Spinal cord (tissue), 10 donors: Measurements from ENCODE around the gene WWOX. TPM values are rescaled to one million over a fixed set of nuclear protein-coding genes. Genes with fewer than 3 reads are reported as not detected.

Experiments
- DNase-seq, 6 donors: peaks; one replicate each; pipeline versions ENCODE4 v3.0.0 to v3.0.0-alpha.2; 2013 to 2015; ENCODE audit warnings: low spot score in 6 of 6, low read depth in 4 of 6
- H3K27ac ChIP-seq: one replicate; pipeline ENCODE4 v1.5.1; 2013; ENCODE audit warnings: low read depth, low read length, control low read depth
- H3K27me3 ChIP-seq: one replicate; pipeline ENCODE4 v1.6.1; 2013; ENCODE audit warnings: low read length; ENCODE audit not compliant: control insufficient read depth, insufficient read depth
- H3K36me3 ChIP-seq: one replicate; pipeline ENCODE4 v1.6.1; 2013; ENCODE audit warnings: low read length; ENCODE audit not compliant: control insufficient read depth, insufficient read depth
- H3K4me1 ChIP-seq: one replicate; pipeline ENCODE4 v1.6.1; 2013; ENCODE audit warnings: low read length; ENCODE audit not compliant: control insufficient read depth, insufficient read depth
- H3K4me3 ChIP-seq: one replicate; pipeline ENCODE4 v1.5.1; 2013; ENCODE audit warnings: low read depth, low read length, control low read depth
- H3K9me3 ChIP-seq: one replicate; pipeline ENCODE4 v1.6.1; 2013; ENCODE audit warnings: low read length; ENCODE audit not compliant: control insufficient read depth, insufficient read depth
- WGBS: methylation state at CpG from one replicate; pipeline ENCODE4 v1.1.5; 2013; ENCODE audit warnings: missing lambda C conversion rate; ENCODE audit not compliant: insufficient coverage; 5-methylcytosine and 5-hydroxymethylcytosine counted together
- polyA plus RNA-seq, 2 donors: library from polyadenylated mRNA; unstranded; fragments of 120-200 nt; gene quantifications; one replicate each; pipeline ENCODE4 v1.2.1, GENCODE V29; 2013; ENCODE audit not compliant: insufficient read length in 2 of 2
- total RNA-seq, 2 donors: library from RNA; depleted of rRNA in 1 of 2; stranded (reverse); fragments of 120-200 nt in 1 of 2; fragments of >200 nt in 1 of 2; gene quantifications; one replicate each; pipeline versions ENCODE4 v1.2.3 to v1.2.4, GENCODE V29; 2013 to 2014
- donor health status: healthy.

WWOX gene
- total and polyA plus RNA-seq, 4 donors, result 27.5 to 51.5 (median 32.5) TPM

- no peaks in the 10 kb centered on the region for H3K9me3 ChIP-seq
- peak in 1 of 6 donors; percentile 58 for DNase-seq
- no peaks in the 10 kb centered on the region for H3K27me3 ChIP-seq
- no peak overlapping the region for H3K27ac ChIP-seq
- H3K36me3 ChIP-seq, result no peaks in the 10 kb centered on the region
- H3K4me1 ChIP-seq, result peaks cover 9% of the 10 kb centered on the region
- WGBS, result 67% methylated on average over 6 of the region's 13 CpGs
- H3K4me3 ChIP-seq, result no peak overlapping the region
Measured at GRCh38 chr16:79159261-79160049, 1060.0 kb downstream of the WWOX start.

DNA sequence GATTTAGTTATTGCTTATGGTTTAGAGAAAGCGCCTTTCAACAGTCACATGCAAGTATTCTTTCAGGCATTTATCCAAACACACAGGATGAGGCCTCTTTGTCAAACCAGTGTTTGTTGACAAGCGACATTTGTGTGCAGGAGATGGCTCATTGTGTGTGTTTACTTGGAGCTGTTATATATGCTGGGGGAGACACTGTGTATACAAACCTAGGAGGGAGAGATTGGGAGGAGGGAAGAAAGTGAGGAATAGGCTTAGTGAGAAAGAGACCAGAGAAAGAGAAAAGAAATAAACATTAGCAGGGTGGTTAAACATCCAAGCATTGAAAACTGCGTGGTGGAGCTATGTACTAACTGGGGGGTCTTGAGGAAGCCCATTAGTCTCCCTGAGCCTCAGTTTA is 1063.5 kb downstream of the WWOX start:
- Histone ChIP-seq H3K9me3 (peaks cover 2% of the 10 kb centered on the region), H3K36me3 (no peaks in the 10 kb centered on the region), H3K4me1 (peaks cover 9% of the 10 kb centered on the region), H3K4me3 (no peak overlapping the region), H3K27me3 (no peaks in the 10 kb centered on the region), H3K27ac (no peak overlapping the region)
- DNase-seq, result no peak
- 63% methylated on average over 2 of the region's 3 CpGs for WGBS

DNA sequence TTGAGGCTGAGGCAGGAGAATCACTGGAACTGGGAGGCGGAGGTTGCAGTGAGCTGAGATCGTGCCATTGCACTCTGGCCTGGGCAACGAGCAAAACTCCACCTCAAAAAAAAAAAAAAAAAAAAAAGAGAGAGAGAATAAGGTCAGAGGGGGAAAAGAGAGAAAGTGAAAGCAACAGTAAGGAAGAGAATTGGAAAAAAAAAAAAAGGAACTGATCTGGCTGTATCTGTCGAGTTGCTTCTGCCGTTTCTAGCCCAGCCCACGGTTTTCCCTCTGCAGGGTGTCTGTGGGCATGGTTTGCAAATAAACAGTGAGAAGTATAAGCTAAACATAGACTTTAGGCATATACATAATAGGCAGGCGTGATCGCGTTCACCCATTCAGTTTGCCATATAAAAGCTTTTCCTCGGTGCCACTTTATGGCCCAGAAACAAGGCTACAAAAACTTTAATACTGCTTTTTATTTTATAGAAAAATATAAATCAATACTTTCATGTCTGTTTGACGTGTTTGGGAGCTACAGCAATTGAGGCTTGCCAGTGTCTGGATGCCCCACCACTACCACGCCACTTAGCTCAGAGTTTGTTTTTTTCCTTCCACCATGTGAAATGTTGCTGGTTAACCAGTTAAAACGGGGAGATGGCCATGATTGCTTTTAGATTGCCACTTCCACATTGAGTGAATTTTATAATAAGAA is 1064.4 kb downstream of the WWOX start:
- Histone ChIP-seq H3K4me3 (no peak overlapping the region), H3K27ac (no peak overlapping the region), H3K9me3 (peaks cover 3% of the 10 kb centered on the region)

DNA sequence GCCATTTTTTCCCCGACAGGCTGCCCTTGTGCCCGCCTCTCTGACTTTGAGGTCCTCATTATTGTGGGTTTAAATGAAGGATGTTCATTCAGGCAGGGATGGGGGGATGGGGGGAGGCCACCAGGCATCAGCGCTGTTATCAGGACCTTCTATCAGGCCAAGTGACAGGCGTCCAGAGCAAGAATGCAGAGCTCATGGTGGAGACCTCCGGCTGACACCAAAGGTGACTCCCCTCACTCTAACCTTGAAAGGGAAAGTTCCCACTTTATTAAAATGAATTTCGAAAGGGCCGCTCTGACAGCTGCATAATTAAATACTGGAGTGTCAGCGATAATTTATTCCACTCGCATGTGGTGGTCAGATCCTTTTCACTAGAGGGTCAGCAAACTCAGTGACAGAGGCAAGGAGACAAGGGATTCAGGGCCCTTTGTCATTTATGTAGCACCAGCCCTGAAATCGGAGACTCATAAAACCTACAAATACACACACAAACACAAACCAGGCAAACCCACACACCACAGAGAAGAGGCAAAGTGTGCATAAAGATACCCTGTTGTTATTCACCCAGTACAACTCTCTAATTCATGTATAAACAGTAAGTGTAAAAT is 1065.0 kb downstream of the WWOX start:
- no peak overlapping the region for H3K4me3 ChIP-seq

More for the DNA sequence above, 1064.4 kb downstream of the WWOX start:
- WGBS, result no CpG with 5 or more reads among the region's 13 CpGs
- H3K36me3 ChIP-seq, result no peaks in the 10 kb centered on the region
- no peaks in the 10 kb centered on the region for H3K27me3 ChIP-seq
- H3K4me1 ChIP-seq, result peaks cover 9% of the 10 kb centered on the region
- no peak for DNase-seq

DNA sequence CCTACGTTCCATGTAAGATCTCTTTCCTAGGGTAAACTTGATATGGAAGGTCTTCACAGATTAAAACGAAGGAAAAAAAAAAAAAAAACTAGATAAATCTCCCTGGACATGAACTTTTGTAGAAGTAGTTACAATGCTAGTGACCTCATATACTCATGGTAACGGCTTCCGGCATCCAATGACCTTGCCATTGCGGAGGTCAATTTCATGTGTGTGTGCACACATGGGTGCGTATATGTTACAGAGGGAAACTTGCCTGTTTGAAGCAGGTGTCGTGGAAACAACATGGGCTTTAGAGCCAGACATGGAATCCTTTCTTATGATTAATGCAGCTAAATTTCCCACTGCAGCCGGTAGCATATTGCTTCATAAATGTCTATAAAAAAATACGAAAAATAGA is 1065.6 kb downstream of the WWOX start:
- 96% methylated on average over 5 of the region's 9 CpGs for WGBS
- H3K36me3 ChIP-seq, result no peaks in the 10 kb centered on the region
- H3K27me3 ChIP-seq, result no peaks in the 10 kb centered on the region
- peaks cover 3% of the 10 kb centered on the region for H3K9me3 ChIP-seq
- no peak for DNase-seq
- H3K27ac ChIP-seq, result no peak overlapping the region
- H3K4me1 ChIP-seq, result peaks cover 9% of the 10 kb centered on the region
- H3K4me3 ChIP-seq, result no peak overlapping the region

More for the DNA sequence above, 1065.0 kb downstream of the WWOX start:
- WGBS, result 52% methylated on average over 7 of the region's 10 CpGs
- Histone ChIP-seq H3K27ac (no peak overlapping the region), H3K27me3 (no peaks in the 10 kb centered on the region), H3K36me3 (no peaks in the 10 kb centered on the region), H3K4me1 (peaks cover 9% of the 10 kb centered on the region), H3K9me3 (peaks cover 3% of the 10 kb centered on the region)
- no peak for DNase-seq

DNA sequence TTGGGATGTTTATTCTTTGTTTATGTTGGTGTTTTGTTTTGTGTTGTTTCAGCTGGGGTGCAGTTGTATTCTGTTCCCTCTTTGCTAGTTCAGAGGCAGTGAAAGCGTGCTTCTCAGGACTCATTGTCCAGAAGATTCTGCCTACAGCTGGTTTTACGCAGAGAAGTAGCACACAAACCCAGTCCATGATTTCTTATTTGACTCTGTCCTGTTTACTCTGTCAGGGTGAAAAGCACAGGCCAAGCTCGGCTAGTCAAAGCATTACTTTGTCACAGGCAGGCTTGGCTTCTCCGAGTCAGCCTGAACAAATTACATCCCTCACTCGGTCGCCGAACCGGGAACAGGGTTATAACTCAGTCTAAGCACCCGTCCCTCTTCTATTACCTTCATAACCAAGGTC is 1066.1 kb downstream of the WWOX start:
- Histone ChIP-seq H3K27me3 (no peaks in the 10 kb centered on the region), H3K36me3 (no peaks in the 10 kb centered on the region), H3K4me1 (peaks cover 9% of the 10 kb centered on the region), H3K27ac (no peak overlapping the region), H3K9me3 (peaks cover 3% of the 10 kb centered on the region), H3K4me3 (no peak overlapping the region)
- no peak for DNase-seq
- 50% methylated on average over 7 of the region's 9 CpGs for WGBS

DNA sequence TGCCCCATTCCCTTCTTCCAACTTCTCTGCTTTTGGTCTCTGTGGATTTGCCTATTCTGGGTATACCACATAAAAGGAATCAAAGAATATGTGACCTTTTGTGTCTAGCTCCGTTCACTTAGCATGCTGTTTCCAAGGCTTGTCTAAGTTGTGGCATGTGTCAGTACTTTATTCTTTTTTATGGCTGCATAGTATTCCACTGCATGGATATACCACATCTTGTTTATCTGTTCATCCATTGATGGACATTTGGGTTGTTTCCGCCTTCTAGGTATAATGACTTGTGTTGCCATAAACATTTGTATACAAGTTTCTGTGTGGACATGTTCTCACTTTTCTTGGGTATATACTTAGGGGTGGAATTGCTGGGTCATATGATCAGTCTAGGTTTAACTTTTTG is 1068.4 kb downstream of the WWOX start:
- no peak overlapping the region for H3K27ac ChIP-seq
- no peak overlapping the region for H3K4me3 ChIP-seq
- H3K27me3 ChIP-seq, result no peaks in the 10 kb centered on the region
- no peaks in the 10 kb centered on the region for H3K36me3 ChIP-seq
- DNase-seq, result no peak
- WGBS, result no CpG with 5 or more reads among the region's 2 CpGs
- H3K4me1 ChIP-seq, result peaks cover 9% of the 10 kb centered on the region
- H3K9me3 ChIP-seq, result peaks cover 3% of the 10 kb centered on the region

GRCh38 chr16:79168321-79168720 is 1068.9 kb downstream of the WWOX start:
- no CpG with 5 or more reads among the region's 2 CpGs for WGBS
- Histone ChIP-seq H3K4me3 (no peak overlapping the region), H3K4me1 (peaks cover 8% of the 10 kb centered on the region), H3K36me3 (no peaks in the 10 kb centered on the region), H3K27ac (no peak overlapping the region), H3K9me3 (peaks cover 3% of the 10 kb centered on the region), H3K27me3 (no peaks in the 10 kb centered on the region)
- DNase-seq, result no peak

GRCh38 chr16:79169239-79169638 is 1069.8 kb downstream of the WWOX start:
- Histone ChIP-seq H3K27me3 (no peaks in the 10 kb centered on the region), H3K9me3 (peaks cover 3% of the 10 kb centered on the region), H3K4me3 (no peak overlapping the region), H3K4me1 (peaks cover 2% of the 10 kb centered on the region), H3K36me3 (no peaks in the 10 kb centered on the region), H3K27ac (no peak overlapping the region)
- 67% methylated on average over 2 of the region's 2 CpGs for WGBS
- peak in 1 of 6 donors; percentile 22 for DNase-seq
